ENCODE data around the gene RASAL3.
"Not testable (repeated sequence)": the region's sequence is repeated elsewhere in the genome, so short reads cannot be mapped to it uniquely, and the experiment has no call there.

RASAL3 gene

DNA sequence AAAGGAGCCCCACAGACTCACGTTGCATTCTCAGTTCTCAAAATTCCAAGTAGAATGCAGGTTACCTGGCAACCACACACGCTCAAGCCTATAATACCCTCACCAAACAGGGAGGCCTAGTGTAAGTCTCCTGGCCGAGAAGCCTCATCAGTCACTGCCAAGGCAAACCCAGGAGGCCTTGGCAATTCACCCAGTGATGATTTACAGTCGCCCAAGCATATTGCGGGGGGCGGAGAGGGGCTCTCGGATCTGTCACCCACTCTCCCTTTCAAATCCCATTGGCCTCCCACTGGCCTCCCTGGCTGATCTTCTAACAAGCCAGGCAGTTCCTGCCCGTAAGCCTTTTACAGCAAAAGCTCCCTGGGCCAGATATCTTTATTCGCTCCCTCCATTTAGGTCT, 46.6 kb downstream of the RASAL3 start:
- no peak for TF ChIP-seq SUZ12 (IDR thresholded peaks at IDR 0.05; ENCODE audit: extremely low read depth, insufficient read depth, insufficient read length)
- TF ChIP-seq YY1 (IDR thresholded peaks at IDR 0.05; ENCODE audit: insufficient read depth, insufficient read length) = no peak
- TF ChIP-seq ZNF274 (IDR thresholded peaks at IDR 0.05; ENCODE audit: low read depth, low read length) = no peak
- Histone ChIP-seq H3K4me3 (ENCODE audit: insufficient read length, low read depth) (peak overlapping the region; percentile 98), H3K36me3 (ENCODE audit: insufficient read depth, insufficient read length, low read length) (peaks cover 50% of the 10 kb centered on the region), H3K27me3 (ENCODE audit: insufficient read depth, insufficient read length) (no peaks in the 10 kb centered on the region), H3K4me1 (ENCODE audit: insufficient read depth, insufficient read length) (peaks cover 8% of the 10 kb centered on the region), H3K9ac (ENCODE audit: insufficient read length, low read depth) (peak overlapping the region; percentile 99), H3K9me3 (ENCODE audit: insufficient read depth, low read length) (no peaks in the 10 kb centered on the region)
- DNase-seq (ENCODE audit: low read depth, low spot score) = no peak

DNA sequence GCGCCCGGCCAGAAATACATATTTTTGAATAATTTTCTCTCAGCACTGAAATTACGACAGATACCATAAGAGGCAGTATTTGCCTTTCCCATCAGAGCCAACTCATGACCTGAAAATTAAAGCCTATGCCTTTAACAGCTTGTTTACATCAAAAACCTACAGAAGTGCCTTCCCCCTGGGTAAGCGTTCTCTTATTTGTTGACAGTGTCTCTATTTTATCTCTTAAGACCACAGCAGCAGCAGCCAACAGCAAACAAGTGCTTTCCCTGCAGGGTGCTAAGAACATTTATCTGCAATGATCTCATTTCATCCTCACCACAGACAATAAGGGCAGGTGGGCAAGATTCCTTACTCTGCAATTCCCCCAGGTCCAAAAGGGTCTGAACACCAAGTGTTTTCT, 51.5 kb downstream of the RASAL3 start:
- no peak for DNase-seq (ENCODE audit: low read depth, low spot score)
- no peaks in the 10 kb centered on the region for H3K9me3 ChIP-seq (ENCODE audit: insufficient read depth, low read length)
- no peaks in the 10 kb centered on the region for H3K27me3 ChIP-seq (ENCODE audit: insufficient read depth, insufficient read length)
- H3K4me3 ChIP-seq (ENCODE audit: insufficient read length, low read depth) = no peak overlapping the region
- H3K36me3 ChIP-seq (ENCODE audit: insufficient read depth, insufficient read length, low read length) = peaks cover 55% of the 10 kb centered on the region
- H3K4me1 ChIP-seq (ENCODE audit: insufficient read depth, insufficient read length) = peaks cover 8% of the 10 kb centered on the region
- no peak overlapping the region for H3K9ac ChIP-seq (ENCODE audit: insufficient read length, low read depth)
- TF ChIP-seq ZNF274 (IDR thresholded peaks at IDR 0.05; ENCODE audit: low read depth, low read length) (no peak), SUZ12 (IDR thresholded peaks at IDR 0.05; ENCODE audit: extremely low read depth, insufficient read depth, insufficient read length) (no peak), YY1 (IDR thresholded peaks at IDR 0.05; ENCODE audit: insufficient read depth, insufficient read length) (no peak)

DNA sequence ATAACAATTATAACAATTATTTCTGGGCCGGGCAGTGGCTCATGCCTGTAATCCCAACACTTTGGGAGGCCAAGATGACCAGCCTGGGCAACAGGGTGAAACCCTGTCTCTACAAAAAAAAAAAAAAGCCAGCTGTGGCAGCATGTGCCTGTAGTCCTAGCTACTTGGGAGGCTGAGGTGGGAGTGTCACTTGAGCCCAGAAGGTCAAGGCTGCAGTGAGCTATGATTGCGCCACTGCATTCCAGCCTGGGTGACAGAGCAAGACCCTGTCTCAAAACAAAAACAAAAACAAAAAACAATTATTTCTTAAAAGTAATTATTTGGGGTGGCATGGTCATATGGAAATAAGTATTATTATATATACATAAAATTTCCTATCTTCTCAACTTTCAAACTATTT, 53.0 kb downstream of the RASAL3 start:
- not testable (repeated sequence) for H3K9ac ChIP-seq (ENCODE audit: insufficient read length, low read depth); H3K4me1 ChIP-seq (ENCODE audit: insufficient read depth, insufficient read length); H3K4me3 ChIP-seq (ENCODE audit: insufficient read length, low read depth); DNase-seq (ENCODE audit: low read depth, low spot score); H3K27me3 ChIP-seq (ENCODE audit: insufficient read depth, insufficient read length); H3K9me3 ChIP-seq (ENCODE audit: insufficient read depth, low read length)
- H3K36me3 ChIP-seq (ENCODE audit: insufficient read depth, insufficient read length, low read length) = peaks cover 53% of the 10 kb centered on the region

DNA sequence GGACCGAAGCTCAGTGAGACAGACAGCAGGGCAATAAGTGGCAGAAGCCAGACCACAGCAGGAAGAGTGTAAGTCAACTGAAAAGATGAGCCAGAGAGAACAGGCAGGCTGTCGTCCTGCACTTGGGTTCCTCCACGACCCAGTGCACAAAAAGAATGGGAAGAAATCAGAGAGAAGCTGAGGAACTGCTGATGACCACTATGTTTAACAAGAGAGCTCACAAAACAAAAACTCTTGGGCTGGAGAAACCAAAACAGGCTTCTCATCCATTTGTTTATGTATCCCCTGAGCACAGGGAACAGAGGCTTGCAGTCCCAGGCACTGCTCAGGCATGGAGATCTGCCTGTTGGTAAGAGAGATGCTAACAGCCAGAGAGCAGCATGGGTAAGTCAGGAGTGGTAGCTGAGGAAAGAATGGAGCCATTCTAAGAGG, 59.5 kb downstream of the RASAL3 start:
- no peak overlapping the region for H3K4me3 ChIP-seq (ENCODE audit: insufficient read length, low read depth)
- no peak for DNase-seq (ENCODE audit: low read depth, low spot score)
- TF ChIP-seq SUZ12 (IDR thresholded peaks at IDR 0.05; ENCODE audit: extremely low read depth, insufficient read depth, insufficient read length) (no peak), ZNF274 (IDR thresholded peaks at IDR 0.05; ENCODE audit: low read depth, low read length) (no peak), YY1 (IDR thresholded peaks at IDR 0.05; ENCODE audit: insufficient read depth, insufficient read length) (no peak)
- H3K9ac ChIP-seq (ENCODE audit: insufficient read length, low read depth) = no peak overlapping the region
- H3K9me3 ChIP-seq (ENCODE audit: insufficient read depth, low read length) = no peaks in the 10 kb centered on the region
- peaks cover 75% of the 10 kb centered on the region for H3K36me3 ChIP-seq (ENCODE audit: insufficient read depth, insufficient read length, low read length)
- H3K4me1 ChIP-seq (ENCODE audit: insufficient read depth, insufficient read length) = peaks cover 26% of the 10 kb centered on the region
- H3K27me3 ChIP-seq (ENCODE audit: insufficient read depth, insufficient read length) = no peaks in the 10 kb centered on the region

DNA sequence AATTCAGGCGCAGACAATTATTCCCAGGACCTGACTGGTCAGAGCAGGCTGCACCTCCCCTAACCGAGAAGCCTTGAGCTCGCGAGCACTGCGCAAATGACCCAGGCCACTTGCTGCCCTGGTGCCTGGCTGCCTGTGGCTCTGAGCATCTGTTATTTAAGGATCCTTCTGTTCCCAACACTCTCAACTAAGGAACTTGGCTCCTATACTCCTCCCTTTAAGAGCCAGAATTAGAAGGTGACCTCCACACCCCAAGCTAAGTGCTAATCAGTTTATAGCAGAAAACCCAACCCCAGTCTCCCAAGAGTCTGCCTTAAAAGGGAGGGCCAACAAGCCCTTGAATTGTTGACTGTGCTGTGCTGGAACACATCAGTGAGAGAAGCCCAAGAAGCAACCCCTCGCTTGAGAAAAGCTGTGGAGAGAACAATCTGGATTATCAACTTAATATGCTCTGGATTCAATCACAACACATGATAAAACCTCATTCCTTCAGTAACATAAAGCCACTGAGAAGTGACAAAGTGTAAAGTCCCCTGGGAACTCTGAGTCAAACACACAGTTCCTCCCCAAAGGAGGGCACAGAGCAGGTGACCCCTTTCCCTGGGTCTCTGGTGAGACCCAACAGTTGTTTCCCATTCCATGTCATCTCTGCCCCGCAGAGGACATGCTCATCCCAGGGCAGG, 60.1 kb downstream of the RASAL3 start:
- no peak overlapping the region for H3K9ac ChIP-seq (ENCODE audit: insufficient read length, low read depth)
- no peaks in the 10 kb centered on the region for H3K9me3 ChIP-seq (ENCODE audit: insufficient read depth, low read length)
- peaks cover 75% of the 10 kb centered on the region for H3K36me3 ChIP-seq (ENCODE audit: insufficient read depth, insufficient read length, low read length)
- peaks cover 28% of the 10 kb centered on the region for H3K4me1 ChIP-seq (ENCODE audit: insufficient read depth, insufficient read length)
- no peak overlapping the region for H3K4me3 ChIP-seq (ENCODE audit: insufficient read length, low read depth)
- no peak for DNase-seq (ENCODE audit: low read depth, low spot score)
- no peaks in the 10 kb centered on the region for H3K27me3 ChIP-seq (ENCODE audit: insufficient read depth, insufficient read length)
- no peak for TF ChIP-seq SUZ12 (IDR thresholded peaks at IDR 0.05; ENCODE audit: extremely low read depth, insufficient read depth, insufficient read length)
- no peak for TF ChIP-seq ZNF274 (IDR thresholded peaks at IDR 0.05; ENCODE audit: low read depth, low read length)
- no peak for TF ChIP-seq YY1 (IDR thresholded peaks at IDR 0.05; ENCODE audit: insufficient read depth, insufficient read length)

DNA sequence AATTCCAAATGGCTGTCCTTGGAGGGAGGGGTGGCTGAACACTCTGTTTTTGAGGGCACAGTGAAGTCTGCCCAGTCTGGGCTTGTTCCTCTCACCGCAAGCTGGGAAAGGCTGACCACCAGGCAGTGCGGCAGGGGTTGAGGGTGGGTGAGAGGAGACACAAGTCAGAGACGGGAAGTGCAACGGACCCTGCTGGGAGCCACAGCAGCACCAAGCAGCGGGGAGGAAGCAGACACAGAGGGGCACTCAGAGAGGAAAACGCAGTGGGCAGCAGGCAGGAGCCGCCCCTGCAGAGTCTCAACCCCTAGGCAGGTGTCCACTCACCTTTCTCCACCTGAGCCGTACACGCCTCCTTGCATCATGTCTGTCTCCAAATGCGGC, 61.2 kb downstream of the RASAL3 start:
- Histone ChIP-seq H3K9me3 (ENCODE audit: insufficient read depth, low read length) (no peaks in the 10 kb centered on the region), H3K4me3 (ENCODE audit: insufficient read length, low read depth) (no peak overlapping the region), H3K36me3 (ENCODE audit: insufficient read depth, insufficient read length, low read length) (peaks cover 84% of the 10 kb centered on the region), H3K4me1 (ENCODE audit: insufficient read depth, insufficient read length) (peaks cover 28% of the 10 kb centered on the region), H3K9ac (ENCODE audit: insufficient read length, low read depth) (no peak overlapping the region), H3K27me3 (ENCODE audit: insufficient read depth, insufficient read length) (no peaks in the 10 kb centered on the region)
- DNase-seq (ENCODE audit: low read depth, low spot score) = no peak
- TF ChIP-seq YY1 (IDR thresholded peaks at IDR 0.05; ENCODE audit: insufficient read depth, insufficient read length) (no peak), ZNF274 (IDR thresholded peaks at IDR 0.05; ENCODE audit: low read depth, low read length) (no peak), SUZ12 (IDR thresholded peaks at IDR 0.05; ENCODE audit: extremely low read depth, insufficient read depth, insufficient read length) (no peak)

DNA sequence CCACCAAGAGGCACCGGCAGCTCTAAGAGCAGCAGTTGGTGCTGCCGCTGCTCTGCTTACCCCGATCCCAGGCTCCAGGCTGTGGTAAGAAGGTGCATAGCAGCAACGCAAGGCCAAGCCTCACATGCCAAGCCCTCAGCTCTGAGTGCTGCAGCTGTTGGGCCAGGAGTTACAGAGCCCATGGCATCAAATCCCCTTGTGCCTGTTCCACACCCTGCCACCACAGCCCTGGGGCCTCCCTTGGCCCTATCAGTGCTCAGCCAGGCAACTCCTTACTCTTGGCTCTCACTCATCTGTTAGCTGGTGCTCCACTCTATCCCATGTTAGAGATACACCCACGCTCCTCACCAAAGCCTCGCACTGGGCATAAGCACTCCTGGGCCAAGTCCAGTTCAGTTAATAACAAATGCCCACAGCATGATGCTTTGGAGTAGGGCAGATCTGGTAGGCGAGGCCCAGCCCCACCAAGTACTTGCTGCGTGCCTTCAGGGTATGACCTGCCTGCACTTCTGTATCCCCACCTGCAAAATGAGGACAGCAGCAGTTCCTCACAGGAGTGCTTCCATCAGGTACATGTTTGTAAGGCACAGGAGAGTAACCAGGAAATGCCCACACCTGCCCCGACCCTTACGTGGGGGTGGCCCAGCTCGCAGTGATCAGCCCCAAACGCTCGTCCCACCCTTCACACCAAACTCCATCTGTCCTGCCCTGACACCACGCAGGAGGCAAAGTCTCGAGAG, 61.8 kb downstream of the RASAL3 start:
- Histone ChIP-seq H3K4me1 (ENCODE audit: insufficient read depth, insufficient read length) (peaks cover 28% of the 10 kb centered on the region), H3K4me3 (ENCODE audit: insufficient read length, low read depth) (peak overlapping the region; percentile 9), H3K9ac (ENCODE audit: insufficient read length, low read depth) (peak overlapping the region; percentile 59), H3K36me3 (ENCODE audit: insufficient read depth, insufficient read length, low read length) (peaks cover 85% of the 10 kb centered on the region), H3K27me3 (ENCODE audit: insufficient read depth, insufficient read length) (no peaks in the 10 kb centered on the region), H3K9me3 (ENCODE audit: insufficient read depth, low read length) (no peaks in the 10 kb centered on the region)
- TF ChIP-seq ZNF274 (IDR thresholded peaks at IDR 0.05; ENCODE audit: low read depth, low read length) (no peak), YY1 (IDR thresholded peaks at IDR 0.05; ENCODE audit: insufficient read depth, insufficient read length) (no peak), SUZ12 (IDR thresholded peaks at IDR 0.05; ENCODE audit: extremely low read depth, insufficient read depth, insufficient read length) (no peak)
- no peak for DNase-seq (ENCODE audit: low read depth, low spot score)
